ENCODE data around the gene BAZ1A. TPM values are rescaled to one million over a fixed set of nuclear protein-coding genes. Genes with fewer than 3 reads are reported as not detected.

The BAZ1A gene
- total and polyA plus RNA-seq, 2 of the 8 experiments (the other 6 are each of a cell fraction or from before 2014, with no cell fraction given), result 8.0 to 23.1 TPM

GRCh38 chr14:34711169-34711568 is 164.0 kb downstream of the BAZ1A start:
- H2BK15ac ChIP-seq (ENCODE audit: low read length), result no peak overlapping the region
- H3K9me3 ChIP-seq (ENCODE audit: insufficient read depth in 2 of 2, low read depth in 1 of 2, low read length in 1 of 2), result no peaks in the 10 kb centered on the region
- FAIRE-seq, result no peak
- no peak overlapping the region for H3K4ac ChIP-seq (replicated peaks; ENCODE audit: insufficient read length, low read depth, low read length)
- no peak overlapping the region for H4K5ac ChIP-seq (ENCODE audit: insufficient read length, low read depth, low read length)
- H2BK120ac ChIP-seq (replicated peaks; ENCODE audit: low read depth, low read length), result no peak overlapping the region
- CTCF ChIA-PET (ENCODE audit: partially characterized antibody), result interaction anchor here (1.0 kb wide), 1 partner anchor 12 kb away, joined by 5 read pairs; no protein-coding TSS in a partner anchor
- H3K79me2 ChIP-seq (ENCODE audit: control insufficient read depth in 1 of 2, insufficient read depth in 2 of 2, low read length in 2 of 2), result peaks cover 0 to 7% of the 10 kb centered on the region in 2 experiments; a peak in 2 of 4 replicates
- no peak overlapping the region for H2AK5ac ChIP-seq (ENCODE audit: low read depth, low read length)
- no peak for DNase-seq (ENCODE audit: low read depth in 1 of 2, low spot score in 2 of 2)
- no peak overlapping the region for H4K91ac ChIP-seq (replicated peaks; ENCODE audit: insufficient read length, low read length)
- H2BK5ac ChIP-seq (ENCODE audit: low read depth, low read length), result no peak overlapping the region
- no peak overlapping the region for H3K56ac ChIP-seq (replicated peaks; ENCODE audit: insufficient read length, low read depth, low read length)
- H3K23me2 ChIP-seq (ENCODE audit: low read depth, low read length), result peaks cover 3% of the 10 kb centered on the region
- H3K4me2 ChIP-seq (ENCODE audit: insufficient read depth in 1 of 2, low read depth in 2 of 2, low read length in 2 of 2), result no peak overlapping the region
- peaks cover 0 to 14% (median 2%) of the 10 kb centered on the region in 4 experiments; a peak in 2 of 8 replicates for H3K36me3 ChIP-seq (ENCODE audit: control insufficient read depth in 2 of 4, insufficient read depth in 4 of 4, low read length in 3 of 4)
- no peak overlapping the region for H3K4me3 ChIP-seq (ENCODE audit: extremely low read depth in 1 of 4, insufficient read depth in 2 of 4, low read depth in 3 of 4, low read length in 4 of 4)
- no peak overlapping the region for H3K23ac ChIP-seq (ENCODE audit: insufficient read length)
- no peak overlapping the region for H2BK12ac ChIP-seq (ENCODE audit: low read depth, low read length)
- no peak overlapping the region for H3K9ac ChIP-seq (replicated peaks in 1 of 4; ENCODE audit: extremely low read depth in 1 of 4, low read depth in 3 of 4, low read length in 3 of 4)
- peaks cover 0 to 4% (median 0%) of the 10 kb centered on the region in 4 experiments; a peak in 3 of 7 replicates for H3K27me3 ChIP-seq (replicated peaks in 1 of 4; ENCODE audit: control insufficient read depth in 3 of 4, extremely low read depth in 1 of 4, insufficient read depth in 3 of 4, low read length in 3 of 4)
- H3K27ac ChIP-seq (ENCODE audit: low read depth, low read length), result no peak overlapping the region
- no peak overlapping the region for H2BK20ac ChIP-seq (ENCODE audit: low read length)
- H4K8ac ChIP-seq (ENCODE audit: extremely low read depth, insufficient read depth, low read length), result no peak overlapping the region
- H2AFZ ChIP-seq (ENCODE audit: low read length), result no peak overlapping the region
- 93% methylated on average over 3 of the region's 3 CpGs; no CpG with 5 or more reads in 1 of the 2 experiments for WGBS, 2 experiments (ENCODE audit: extremely low coverage in 1 of 2, insufficient coverage in 1 of 2, insufficient read length in 1 of 2, insufficient replicate concordance in 2 of 2, low coverage in 1 of 2, low lambda C conversion rate in 2 of 2, missing lambda C conversion rate in 1 of 2)
- H3K4me1 ChIP-seq (replicated peaks in 1 of 4; ENCODE audit: control insufficient read depth in 3 of 4, insufficient read depth in 4 of 4, low read length in 3 of 4), result no peaks in the 10 kb centered on the region
- no peaks in the 10 kb centered on the region for H3K79me1 ChIP-seq (ENCODE audit: low read depth, low read length)
- POLR2A ChIA-PET (ENCODE audit: partially characterized antibody), result interaction anchor here (0.9 to 1.7 kb wide), 2 partner anchors 11 to 19 kb away, joined by 3 to 4 read pairs; no protein-coding TSS in a partner anchor
- H3K14ac ChIP-seq (ENCODE audit: insufficient read length), result no peak overlapping the region
- H3K18ac ChIP-seq (ENCODE audit: extremely low read depth, low read length), result no peak overlapping the region
- H4K20me1 ChIP-seq (replicated peaks in 1 of 2; ENCODE audit: control insufficient read depth in 1 of 2, insufficient read depth in 2 of 2, low read length in 2 of 2), result no peaks in the 10 kb centered on the region
- no peak for TF ChIP-seq NRF1 (IDR thresholded peaks at IDR 0.05; ENCODE audit: low read depth, low read length)
- TF ChIP-seq RNF2 (IDR thresholded peaks at IDR 0.05; ENCODE audit: borderline replicate concordance, low read depth, low read length, missing control alignments, poor library complexity, severe bottlenecking), result no peak
- no peak for TF ChIP-seq MAX (IDR thresholded peaks at IDR 0.05)
- no peak for TF ChIP-seq PHF8 (conservative IDR thresholded peaks at IDR 0.05; ENCODE audit: low read depth, low read length)
- TF ChIP-seq, protein P1, sequence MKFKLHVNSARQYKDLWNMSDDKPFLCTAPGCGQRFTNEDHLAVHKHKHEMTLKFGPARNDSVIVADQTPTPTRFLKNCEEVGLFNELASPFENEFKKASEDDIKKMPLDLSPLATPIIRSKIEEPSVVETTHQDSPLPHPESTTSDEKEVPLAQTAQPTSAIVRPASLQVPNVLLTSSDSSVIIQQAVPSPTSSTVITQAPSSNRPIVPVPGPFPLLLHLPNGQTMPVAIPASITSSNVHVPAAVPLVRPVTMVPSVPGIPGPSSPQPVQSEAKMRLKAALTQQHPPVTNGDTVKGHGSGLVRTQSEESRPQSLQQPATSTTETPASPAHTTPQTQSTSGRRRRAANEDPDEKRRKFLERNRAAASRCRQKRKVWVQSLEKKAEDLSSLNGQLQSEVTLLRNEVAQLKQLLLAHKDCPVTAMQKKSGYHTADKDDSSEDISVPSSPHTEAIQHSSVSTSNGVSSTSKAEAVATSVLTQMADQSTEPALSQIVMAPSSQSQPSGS (IDR thresholded peaks at IDR 0.05; ENCODE audit: low read length), result no peak
- no peak for TF ChIP-seq SP2 (IDR thresholded peaks at IDR 0.05; ENCODE audit: low read length)
